ENCODE results near the gene CPNE6.

CPNE6 gene

DNA sequence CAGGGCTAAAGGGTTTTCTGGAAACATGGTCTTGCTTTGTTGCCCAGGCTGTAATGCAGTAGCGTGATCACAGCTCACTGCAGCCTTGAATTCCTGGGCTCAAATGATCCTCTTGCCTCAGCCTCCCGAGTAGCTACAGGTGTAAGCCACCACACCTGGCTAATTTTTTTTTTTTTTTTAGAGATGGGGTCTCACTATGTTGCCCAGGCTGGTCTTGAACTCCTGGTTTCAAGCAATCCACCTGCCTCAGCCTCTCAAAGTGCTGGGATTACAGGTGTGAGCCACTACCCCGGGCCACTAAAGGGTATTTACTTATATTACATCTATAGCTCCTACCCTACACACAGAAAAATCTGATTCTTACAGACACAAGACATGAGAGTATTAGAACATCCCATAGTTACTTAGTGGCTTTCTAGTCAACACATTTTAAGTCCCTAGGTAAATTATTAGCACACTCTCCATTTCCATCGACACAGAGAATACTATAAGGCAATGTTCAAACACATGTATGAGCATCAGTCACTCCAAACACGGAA lies 37.0 kb downstream of the CPNE6 start:
- DNase-seq = no peak

DNA sequence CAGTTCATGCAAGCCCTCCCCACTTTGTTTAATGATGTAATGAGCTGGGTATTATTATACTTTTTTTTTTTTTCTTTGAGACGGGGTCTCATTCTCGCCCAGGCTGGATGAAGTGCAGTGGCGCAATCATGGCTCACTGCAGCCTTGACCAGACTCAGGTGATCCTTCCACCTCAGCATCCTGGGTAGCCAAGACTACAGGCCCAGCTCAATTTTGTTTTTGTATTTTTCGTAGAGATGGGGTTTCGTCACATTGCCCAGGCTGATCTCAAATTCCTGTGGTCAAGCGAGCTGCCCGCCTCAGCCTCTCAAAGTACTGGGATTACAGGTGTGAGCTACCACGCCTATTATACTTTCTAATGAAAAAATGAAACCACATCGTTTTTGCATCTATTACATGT lies 38.7 kb downstream of the CPNE6 start:
- DNase-seq = no peak

DNA sequence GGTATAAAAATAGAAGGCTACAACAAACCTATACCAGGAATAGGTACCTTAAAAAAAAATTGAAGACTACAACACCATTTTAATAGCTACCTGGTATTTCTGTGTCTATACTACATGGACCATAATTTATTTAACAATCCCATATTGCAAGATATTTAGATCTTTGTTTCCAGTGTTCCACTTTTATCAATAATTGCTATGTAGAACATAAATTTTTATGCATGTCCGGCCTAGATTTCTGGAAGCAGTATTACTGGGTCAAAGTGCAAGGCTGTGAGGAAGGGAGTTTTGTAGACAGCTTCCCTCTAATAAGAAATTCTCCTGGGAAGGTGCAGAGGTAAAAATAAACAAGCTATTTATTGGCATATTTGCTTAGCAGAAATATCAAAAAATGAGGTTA lies 39.2 kb downstream of the CPNE6 start:
- DNase-seq = no peak

DNA sequence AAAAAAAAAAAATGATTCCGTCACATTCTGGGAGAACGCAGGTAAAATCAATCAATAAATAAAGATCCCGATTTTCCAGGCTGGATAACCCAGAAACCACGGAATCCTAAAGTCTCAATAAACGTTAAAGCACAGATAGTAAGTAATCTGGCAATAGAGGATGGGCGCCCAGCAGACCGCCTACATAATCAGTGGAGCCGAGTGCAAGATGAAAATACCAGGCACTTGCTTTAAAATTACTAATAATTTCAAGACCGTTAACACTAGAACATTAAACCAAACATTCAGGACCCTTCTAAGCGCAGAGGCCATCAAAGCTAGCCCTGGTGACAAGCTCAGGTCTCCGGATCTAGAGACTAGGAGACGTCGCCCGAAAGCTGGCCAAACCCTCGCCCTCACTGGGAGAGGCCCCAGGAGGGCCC lies 42.0 kb downstream of the CPNE6 start:
- DNase-seq = no peak

DNA sequence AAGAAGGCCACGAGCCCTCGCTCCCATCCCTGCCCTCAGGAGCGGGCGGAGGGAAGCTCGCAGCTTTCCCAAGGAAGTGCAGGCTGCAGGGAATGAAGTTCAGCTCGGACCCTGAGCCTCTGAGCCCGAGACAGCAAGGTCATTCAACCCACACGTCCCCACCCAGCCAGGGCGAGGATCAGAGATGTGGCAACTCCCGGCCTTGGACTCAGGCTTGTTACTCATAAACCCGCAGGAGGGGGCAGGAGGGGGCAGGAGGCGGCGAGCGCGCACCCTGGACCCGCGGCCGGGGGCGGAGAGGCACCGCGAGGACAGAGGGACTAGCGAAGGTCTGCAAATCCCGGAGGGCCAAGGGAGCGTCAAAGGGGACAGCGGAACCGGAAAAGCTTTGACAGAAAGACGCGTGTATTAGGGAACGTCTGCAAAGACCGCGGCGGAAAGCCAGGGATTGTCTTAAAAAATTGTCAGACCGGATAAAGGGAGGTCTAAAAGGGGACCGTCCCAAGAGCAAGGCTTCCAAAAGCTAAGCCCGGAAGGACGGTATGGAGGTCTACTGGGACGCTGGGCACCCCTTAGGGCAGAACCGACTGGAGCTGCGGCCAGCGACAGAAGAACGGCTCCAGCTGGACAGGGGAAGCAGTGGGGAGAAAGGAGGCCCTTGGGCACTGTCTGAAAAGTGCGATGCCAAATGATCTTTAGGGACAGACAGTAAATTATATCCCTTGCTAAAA lies 42.6 kb downstream of the CPNE6 start:
- peak; percentile 83 for DNase-seq

DNA sequence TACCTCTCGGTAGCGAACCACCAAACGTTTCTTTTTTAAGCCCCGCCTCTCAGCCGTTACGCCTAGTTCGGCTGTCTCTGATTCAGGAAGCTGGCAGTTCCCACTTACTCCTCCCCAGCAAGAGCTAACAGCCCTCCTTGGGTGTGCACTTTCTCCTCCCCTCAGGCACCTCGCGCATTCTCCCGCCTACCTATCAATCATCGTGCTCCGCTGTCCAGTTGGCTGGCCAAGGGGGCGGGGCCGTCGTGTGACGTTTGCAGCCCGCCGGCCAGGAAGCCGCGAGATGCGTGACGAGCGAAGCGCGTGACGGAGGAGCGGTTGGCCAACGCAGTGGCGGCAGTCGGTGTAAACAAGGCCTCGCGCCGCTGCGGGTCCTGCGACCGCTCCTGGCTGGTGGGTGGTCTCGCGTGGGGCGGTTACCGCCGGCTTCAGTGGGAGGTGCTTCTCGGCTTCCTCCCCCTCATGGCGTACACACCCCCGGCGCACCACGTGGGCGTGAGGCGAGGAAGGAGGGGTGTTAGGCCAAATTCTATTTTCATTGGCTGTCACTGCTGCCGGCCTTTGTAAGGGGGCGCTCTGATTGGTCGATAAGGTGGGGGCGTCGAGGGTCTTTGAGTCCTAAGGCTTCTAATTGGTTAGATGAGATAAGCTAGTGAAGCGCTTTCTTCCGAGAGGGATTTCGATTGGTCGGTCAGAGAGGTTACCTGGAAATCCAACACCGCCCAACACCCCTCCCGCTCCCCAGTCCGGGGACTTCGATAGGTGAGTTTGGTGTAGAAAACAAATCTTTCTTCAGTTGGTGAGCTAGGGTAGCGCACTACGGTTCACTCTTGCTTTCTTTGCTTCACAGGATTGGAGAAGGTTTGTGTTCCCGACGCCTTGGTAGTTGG lies 43.4 kb downstream of the CPNE6 start, which contains the start of the genes DCAF11 and NRL:
Gene DCAF11, plus strand, starts transcription at position 246 of the 890 bp plus-strand sequence. CDS start 818 bp downstream, outside the sequence.
Gene NRL, minus strand, starts transcription at position 418 of the 890 bp plus-strand sequence. CDS start 32,101 bp downstream, outside the sequence.
- DNase-seq = peak; percentile 100

DNA sequence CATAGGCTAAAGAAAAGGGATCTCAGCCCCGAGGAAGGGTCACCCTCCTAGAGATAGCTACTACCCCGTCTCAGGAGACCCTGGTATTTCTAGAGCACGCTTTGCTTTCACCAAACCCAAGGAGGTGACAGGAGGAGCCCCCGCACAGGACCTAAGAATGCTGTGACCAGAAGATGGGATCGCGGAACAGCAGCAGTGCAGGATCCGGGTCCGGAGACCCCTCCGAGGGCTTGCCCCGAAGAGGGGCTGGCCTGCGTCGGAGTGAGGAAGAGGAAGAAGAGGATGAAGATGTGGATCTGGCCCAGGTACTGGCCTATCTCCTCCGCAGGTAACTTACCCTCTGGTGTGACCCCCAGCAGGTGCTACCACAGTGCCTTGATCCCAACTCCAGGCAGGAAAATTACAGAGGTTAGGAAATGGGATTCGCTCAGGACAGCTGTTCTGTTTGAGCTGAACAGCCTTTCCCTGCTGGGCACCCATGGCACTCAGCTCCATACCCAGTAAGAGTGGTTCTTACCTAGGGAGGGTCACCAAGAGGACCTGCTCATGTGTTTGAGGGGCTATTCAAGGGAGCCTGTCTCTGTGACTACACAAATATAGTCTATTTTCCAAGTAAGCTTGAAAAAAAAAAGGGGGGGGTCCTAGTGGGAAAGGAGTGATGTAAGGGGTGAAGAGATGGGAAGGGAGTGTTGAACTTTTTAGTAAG lies 44.2 kb downstream of the CPNE6 start:
- DNase-seq = no peak

DNA sequence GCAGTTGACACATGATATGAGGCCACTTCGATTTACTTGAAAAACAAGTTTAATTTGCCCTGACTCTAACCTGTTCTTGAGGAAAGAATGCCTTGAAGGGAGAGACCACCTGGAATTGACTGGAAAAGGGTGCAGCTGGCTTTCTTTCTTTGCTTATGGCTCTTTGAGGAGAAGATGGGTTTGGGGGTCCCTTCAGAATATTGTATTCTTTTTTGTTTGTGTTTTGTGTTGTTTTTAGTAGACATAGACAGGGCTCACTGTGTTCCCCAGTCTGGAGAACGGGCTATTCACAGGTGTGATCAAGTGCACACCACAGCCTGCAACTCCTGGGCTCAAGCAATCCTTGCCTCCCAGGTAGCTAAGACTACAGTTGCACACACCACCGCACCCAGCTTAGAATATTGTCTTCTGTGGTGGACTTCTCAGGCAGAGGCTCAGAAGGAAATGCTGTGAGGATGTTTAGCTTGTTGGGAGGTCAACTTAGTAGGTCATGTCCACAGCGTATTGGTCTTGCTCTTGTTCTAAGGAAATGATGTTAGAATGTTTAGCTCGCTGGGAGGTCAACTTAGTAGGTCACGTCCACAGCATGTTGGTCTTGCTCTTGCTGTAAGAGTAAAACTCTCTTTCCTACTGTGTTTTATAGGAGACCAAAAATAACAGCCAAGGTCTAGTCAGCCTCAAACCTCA lies 44.9 kb downstream of the CPNE6 start:
- no peak for DNase-seq

DNA sequence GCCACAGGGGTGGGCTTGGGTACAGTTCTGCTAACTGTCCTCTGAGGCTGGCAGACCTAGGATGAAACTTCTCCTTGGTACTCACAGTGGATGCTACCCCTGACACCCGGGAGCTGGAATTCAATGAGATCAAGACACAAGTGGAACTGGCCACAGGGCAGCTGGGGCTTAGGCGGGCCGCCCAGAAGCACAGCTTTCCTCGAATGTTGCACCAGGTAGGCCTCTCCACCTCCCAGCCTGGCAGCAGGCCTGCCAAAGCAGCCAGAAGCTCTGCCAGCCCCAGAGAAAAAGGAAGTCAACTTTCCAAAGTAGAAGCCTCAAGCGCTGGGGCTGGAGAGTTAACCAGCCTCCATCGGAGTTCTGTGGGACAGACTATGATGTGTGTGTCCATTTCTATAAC lies 45.8 kb downstream of the CPNE6 start:
- DNase-seq = no peak

DNA sequence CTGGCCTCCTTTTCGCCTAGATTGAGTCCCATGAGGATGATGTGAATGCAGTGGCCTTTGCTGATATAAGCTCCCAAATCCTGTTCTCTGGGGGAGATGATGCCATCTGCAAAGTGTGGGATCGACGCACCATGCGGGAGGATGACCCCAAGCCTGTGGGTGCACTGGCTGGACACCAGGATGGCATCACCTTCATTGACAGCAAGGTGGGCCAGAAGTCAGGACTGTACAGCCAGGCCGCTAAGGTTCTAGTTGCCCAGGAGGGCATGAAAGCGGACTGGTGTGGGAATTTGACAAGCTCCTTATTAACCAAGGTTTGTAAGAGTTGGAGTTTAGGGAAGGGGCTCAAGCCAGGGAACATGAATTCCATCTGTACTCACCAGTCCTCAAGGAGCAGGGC lies 48.3 kb downstream of the CPNE6 start:
- DNase-seq = no peak

DNA sequence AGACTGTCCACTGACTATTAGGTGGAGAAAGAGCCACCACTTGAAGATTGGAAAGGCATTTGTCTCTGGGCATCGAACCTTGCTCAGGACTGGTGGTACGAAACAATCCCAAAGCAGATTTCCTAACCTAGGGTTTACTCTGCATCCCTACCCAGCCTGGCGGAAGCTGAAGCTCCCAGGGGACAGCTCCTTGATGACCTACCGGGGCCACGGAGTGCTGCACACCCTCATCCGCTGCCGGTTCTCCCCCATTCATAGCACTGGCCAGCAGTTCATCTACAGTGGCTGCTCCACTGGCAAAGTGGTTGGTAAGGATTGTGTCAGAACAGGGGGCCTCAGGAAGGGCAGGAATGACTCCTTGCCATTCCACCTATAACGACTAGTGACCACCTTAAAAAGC lies 49.8 kb downstream of the CPNE6 start:
- DNase-seq = no peak

DNA sequence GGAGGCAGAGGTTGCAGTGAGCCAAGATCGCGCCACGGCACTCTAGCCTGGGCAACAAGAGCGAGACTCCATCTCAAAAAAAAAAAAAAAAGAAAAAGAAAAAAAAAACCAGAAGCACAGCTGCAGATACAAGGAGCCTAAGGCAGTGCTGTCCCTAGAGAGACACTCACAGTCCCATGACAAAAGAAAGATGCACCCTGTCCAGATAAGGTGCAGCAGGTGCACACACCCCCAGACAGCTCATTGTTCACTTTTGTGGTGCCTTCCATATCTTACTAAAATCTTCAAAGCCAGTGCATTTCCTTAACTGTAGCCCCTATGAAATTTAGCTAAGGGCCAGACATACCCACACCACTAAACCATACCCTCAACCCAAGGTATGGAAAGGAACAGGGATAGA lies 51.1 kb downstream of the CPNE6 start:
- no peak for DNase-seq

DNA sequence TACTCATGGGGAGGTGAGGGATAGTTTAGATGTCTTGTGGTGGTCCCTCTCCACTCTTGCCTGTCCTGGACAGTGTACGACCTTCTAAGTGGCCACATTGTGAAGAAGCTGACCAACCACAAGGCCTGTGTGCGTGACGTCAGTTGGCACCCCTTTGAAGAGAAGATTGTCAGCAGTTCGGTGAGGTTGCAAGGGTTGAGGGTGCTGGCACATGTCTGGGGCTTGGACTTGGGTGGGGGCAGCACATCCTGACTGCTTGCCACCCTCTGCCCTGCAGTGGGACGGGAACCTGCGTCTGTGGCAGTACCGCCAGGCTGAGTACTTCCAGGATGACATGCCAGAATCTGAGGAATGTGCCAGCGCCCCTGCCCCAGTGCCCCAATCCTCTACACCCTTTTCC lies 51.5 kb downstream of the CPNE6 start:
- no peak for DNase-seq

DNA sequence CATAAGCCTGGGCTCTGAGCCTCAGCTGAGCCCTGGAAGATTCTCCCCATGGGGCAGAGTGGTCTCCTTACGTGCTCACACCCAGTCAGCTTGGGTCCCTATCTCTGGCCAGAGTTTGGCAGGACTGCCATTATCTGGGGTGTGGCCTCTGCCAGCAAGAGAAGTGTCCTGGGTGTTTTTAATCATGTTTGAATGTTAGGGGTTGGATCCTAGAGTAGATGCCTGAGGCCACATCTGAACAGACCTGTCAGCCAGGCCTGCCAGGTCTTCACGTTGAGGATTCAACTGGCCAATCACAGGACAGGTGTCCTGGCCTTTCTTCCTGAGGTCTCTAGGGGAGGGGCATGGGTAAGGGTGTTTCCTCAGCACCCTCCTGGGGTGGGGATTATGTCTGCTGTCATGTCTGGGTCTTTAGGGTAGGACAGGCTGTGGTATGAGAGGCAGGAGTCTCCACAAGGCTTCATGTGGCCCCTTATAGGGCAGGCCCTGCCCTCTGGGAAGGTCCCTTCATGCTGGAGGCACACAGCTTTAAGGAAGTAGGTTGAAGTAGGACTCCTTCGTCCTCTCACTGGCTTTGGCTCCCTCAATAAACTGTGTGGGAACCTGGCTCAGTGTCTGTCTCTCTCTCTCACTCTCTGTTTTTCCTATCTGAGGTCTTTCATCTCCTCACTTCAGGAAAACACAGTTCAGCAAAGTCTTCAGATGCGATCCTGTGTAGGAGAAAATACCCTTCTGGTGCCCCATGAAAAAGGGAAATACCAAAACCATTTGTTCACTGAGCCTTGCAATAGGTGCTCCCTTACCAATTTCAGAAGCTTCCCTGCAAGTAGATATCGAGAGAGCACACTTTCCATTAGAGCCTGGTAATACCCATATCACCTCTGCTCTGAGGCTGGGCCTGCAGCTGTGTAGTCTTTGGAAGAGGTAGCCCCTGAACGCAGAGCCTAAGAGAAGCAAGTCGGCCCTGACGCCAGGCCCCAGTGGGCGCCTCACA lies 52.4 kb downstream of the CPNE6 start:
- no peak for DNase-seq

DNA sequence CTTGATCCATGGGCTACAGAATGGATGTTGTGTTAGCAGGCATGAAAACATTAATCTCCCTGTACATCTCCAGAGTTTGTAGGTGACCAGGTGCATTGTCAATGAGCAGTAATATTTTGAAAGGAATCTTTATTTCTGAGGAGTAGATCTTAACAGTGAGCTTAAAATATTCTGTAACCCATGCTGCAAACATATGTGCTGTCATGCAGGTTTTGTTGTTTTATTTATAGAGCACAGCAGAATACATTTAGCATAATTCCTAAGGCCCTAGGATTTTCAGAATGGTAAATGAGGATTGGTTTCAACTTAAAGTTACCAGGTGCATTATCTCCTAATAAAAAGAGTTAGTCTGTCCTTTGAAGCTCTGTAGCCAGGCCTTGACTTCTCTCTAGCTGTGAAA lies 55.6 kb downstream of the CPNE6 start:
- no peak for DNase-seq

DNA sequence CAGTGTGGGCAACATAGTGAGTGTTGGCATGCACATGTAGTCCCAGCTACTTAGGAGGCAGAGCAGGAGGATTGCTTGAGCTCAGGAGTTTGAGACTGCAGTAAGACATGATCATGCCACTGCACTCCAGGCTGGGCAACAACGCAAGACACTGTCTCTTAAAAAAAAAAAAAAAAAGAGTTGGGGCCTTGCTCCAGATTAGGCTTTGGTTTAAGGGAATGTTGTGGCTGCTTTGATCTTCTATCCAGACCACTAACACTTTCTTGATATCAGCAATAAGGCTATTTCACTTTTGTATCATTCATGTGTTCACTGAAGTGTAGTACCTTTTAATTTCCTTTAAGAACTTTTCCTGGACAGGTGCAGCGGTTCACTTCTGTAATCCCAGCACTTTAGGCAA lies 56.3 kb downstream of the CPNE6 start:
- DNase-seq = no peak

Data from GDM1 (cell line).